Activated CD8-positive, alpha-beta memory T cell treated with anti-CD3 and anti-CD28 coated beads, Interleukin-2, amount 50 U/mL, for 48 hours (primary cell): ENCODE data around the gene CELA2B.
"Not testable (repeated sequence)": the region's sequence is repeated elsewhere in the genome, so short reads cannot be mapped to it uniquely, and the experiment has no call there.

Experiments
- DNase-seq: peaks from one replicate; pipeline ENCODE4 v3.0.0-alpha.2; 2020

The CELA2B gene

DNA sequence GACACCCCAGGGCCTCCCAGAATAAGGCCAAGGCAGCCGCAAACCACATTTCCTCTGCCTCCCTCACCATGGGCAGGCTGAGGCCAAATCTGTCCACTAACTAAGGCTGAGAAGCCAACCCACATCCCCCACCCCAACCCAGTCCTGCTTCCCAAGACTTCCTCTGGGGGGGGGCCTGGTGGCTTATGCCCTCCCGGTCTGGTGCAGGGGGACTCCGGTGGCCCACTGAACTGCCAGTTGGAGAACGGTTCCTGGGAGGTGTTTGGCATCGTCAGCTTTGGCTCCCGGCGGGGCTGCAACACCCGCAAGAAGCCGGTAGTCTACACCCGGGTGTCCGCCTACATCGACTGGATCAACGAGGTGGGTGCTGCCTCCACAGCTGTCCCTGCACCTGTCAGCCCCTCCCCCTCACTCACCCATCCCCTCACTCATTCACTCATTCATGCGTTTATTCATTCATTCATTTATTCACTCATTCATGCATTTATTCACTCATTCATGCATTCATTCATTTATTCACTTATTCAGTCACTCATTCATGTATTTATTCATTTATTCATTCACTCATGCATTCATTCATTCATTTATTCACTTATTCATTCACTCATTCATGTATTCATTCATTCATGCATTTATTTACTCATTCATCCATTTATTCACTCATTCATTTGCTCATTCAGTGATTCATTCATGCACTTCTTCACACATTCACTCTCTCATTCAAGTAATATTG lies 30.3 kb upstream of the CELA2B start:
- DNase-seq, result no peak

DNA sequence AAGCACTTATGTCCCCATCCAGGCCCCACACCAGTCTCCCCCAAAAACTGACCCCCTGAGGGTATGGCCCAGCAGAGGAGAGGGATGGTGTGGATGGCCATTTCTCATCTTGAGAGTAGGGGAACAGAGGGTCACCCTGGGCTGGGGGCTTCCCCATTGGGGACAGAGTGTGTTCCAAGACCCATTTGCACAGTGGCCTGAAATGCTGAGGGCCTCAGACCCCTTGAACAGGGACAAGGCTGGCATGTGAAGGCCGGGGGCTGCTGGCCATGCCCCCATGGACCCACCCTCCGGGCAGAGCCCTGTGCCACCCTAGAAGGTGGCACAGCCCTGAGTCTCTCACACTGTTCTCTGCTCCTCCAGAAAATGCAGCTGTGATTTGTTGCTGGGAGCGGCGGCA lies 29.7 kb upstream of the CELA2B start:
- no peak for DNase-seq

DNA sequence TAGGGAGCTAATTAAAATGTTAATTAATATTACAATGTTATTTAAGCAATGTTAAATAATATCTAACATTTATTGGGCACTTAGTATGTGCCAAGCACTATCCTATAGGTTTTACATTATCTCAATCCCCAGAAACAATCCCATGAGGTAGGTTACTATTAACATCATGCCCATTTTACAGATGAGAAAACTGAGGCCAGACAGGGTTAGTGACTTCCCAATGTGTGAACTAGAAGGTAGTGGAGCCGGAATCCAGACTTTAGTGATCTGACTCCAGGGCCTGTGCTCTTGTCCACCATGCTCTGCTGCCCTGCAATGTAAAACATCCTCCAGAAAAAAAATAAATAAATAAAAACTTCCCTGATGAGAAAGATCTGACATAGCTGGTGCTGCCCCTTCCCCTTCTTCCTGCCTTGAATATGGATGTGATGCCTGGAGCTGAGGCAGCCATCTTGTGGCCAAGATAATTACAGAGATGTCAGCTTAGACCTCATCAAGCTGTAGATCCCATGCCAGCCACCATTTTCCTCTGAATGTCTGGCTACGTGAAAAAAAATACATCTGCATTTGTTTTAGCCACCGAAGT lies 26.9 kb upstream of the CELA2B start:
- no peak for DNase-seq

DNA sequence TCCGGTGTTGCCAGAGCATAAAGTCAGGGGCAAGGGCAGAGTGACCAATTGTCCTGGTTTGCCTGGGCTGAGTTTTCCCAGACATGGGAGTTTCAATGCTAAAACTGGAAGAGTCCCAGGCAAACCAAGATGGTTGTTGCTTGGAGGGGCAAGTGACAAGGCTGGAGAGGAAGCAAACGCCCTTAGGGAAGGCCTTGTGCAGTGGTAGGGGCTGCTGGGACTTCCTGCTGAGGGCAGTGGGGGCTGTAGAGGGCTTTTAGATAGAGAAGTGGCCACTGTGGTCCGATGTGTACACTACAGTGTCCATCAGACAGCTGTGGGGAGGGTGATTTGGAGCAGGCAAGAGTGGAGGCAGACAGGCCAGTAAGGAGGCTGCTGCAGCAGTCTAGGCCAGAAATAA lies 26.3 kb upstream of the CELA2B start:
- no peak for DNase-seq

GRCh38 chr1:15451014-15451722 lies 24.7 kb upstream of the CELA2B start:
- no peak for DNase-seq

GRCh38 chr1:15452216-15452615 lies 23.7 kb upstream of the CELA2B start:
- DNase-seq, result no peak

GRCh38 chr1:15452866-15453571 lies 22.9 kb upstream of the CELA2B start:
- no peak for DNase-seq

DNA sequence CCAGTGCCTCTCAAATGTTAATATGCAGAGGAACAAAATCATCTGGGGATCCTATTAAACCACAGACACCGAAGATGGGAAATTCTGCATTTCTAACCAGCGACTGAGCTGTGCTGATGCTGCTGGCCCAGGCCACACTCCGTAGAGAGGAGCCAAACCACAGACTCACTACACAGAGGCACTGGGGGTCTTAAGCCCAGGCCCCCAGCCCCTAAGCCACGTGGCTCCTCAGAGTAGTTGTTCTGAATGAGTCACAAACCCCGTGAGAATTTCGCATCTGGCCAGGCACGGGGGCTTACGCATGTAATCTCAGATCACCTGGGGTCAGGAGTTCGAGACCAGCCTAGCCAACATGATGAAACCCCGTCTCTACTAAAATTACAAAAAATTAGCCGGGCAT lies 22.2 kb upstream of the CELA2B start:
- DNase-seq, result no peak

DNA sequence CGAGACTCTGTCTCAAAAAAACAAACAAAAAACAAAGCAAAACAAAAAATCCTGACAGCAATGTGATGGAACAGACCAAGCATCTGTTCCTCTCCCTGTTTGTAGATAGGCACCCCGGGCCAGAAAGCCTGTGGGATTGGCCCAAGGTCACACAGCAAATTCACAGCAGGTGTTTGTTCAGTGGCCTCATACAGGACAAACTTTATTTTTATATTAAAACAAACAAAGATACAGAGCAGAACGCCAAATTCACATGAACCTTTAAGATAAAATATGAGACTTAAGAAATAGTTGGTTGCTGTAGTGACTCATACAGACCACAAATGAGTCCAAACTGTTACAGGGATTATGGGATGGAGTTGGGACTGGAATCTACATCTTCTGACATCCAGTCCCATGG lies 21.6 kb upstream of the CELA2B start:
- DNase-seq, result no peak

- no peak for DNase-seq
Observed at GRCh38 chr1:15455522-15455921, 20.4 kb upstream of the CELA2B start.

DNA sequence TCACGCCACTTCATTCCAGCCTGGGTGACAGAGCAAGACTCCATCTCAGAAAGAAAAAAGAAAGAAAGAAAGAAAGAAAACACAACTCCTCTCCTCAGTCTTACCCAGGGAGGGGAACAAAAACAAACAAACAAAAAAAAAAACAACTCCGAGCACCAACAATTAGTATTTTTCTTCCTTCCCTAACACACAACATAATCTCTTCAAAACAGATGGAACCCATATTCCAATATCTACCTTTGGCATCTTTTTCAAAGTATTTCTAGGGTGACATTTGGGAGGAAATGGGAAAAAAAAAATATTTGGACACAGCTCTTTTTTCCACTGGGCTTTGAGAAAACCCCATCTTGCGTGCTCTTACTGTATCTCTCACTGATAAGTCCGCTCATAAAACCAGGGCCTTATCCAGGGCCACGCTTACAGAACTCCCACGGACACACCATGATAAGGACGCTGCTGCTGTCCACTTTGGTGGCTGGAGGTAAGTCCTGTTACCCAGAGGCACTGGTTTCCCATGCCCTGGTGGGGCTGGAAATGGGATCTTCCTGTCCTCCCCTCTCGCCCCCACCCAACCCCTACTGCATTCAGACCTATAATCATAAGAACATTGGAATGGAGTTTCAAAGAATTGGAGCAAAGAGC lies 19.5 kb upstream of the CELA2B start, which contains the start of gene CELA2A:
CELA2A (plus strand) TSS at position 420 of the 642 bp plus-strand sequence; CDS start at position 442, 22 bp downstream.
- no peak for DNase-seq

- no peak for DNase-seq
Observed at GRCh38 chr1:15457585-15457984, 18.3 kb upstream of the CELA2B start.

GRCh38 chr1:15458388-15458787 lies 17.5 kb upstream of the CELA2B start:
- not testable (repeated sequence) for DNase-seq

DNA sequence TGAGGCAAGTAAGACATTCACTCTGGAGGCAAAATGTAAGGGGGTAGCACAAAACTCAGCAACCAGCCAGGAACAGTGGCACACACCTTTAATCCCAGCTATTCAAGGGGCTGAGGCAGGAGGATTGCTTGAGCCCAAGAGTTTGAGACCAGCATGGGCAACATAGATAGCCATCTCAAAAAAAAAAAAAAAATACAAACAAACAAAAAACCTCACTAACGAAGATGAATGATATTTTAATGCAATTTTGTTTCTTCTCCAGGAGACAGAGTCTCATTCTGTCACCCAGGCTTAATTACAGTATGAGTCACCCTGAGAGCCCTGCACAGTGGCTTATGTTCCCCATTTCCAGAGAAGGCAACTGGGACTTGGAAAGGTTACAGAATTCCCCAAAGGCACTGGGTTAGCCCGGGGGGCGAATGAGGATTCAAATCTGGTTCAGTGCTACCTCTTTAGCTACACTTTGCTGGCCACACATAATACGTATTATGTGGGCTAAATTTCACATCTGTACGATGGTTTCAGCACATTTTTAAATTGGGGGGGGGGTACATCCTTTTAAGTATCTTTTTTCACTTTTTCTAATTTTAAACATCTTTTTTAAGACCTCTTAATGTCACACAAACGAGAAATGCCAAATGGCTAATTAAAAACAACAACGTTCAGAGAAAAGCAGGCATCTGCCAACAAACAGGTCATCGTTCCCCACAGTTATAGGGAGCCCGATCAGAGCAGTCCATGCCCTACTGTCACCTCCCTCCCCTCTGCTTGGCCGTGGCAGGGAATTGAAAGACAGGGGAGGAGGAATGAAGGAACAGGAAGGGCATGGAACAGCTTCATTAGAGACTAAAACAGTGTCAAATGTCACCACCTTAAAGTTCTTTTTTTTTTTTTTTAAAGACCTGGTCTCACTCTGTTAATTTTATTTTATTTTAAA lies 15.9 kb upstream of the CELA2B start:
- DNase-seq, result no peak

DNA sequence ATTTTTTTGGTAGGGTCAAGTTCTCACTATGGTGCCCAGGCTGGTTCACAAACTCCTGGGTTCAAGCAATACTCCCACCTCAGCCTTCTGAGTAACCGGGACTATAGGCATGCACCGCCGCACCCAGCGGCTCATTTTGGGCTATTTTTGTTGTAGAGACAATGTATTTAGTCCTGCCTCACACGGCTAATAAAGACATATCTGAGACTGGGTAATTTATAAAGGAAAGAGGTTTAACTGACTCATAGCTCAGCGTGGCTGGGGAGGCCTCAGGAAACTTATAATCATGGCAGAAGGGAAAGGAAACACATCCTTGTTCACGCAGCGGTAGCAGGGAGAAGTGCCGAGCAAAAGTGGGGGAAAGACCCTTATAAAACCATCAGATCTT lies 15.2 kb upstream of the CELA2B start:
- DNase-seq, result no peak

GRCh38 chr1:15463064-15463800 lies 12.7 kb upstream of the CELA2B start:
- not testable (repeated sequence) for DNase-seq

DNA sequence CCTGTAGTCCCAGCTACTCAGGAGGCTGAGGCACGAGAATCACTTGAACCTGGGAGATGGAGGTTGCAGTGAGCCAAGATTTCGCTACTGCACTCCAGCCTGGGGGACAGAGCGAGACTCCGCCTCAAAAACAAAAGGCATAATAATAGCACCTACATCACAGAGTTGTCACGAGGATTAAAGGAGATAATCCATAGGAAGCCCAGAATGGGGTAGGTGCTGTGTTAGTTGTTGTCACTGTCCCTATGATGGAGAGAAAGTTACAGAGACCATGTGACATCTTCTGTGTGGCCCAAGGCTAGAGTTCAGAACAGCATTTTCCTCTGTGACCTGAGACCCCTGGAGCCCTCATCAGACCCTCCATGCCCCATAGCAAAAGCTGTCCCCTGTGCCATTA lies 12.0 kb upstream of the CELA2B start:
- not testable (repeated sequence) for DNase-seq

DNA sequence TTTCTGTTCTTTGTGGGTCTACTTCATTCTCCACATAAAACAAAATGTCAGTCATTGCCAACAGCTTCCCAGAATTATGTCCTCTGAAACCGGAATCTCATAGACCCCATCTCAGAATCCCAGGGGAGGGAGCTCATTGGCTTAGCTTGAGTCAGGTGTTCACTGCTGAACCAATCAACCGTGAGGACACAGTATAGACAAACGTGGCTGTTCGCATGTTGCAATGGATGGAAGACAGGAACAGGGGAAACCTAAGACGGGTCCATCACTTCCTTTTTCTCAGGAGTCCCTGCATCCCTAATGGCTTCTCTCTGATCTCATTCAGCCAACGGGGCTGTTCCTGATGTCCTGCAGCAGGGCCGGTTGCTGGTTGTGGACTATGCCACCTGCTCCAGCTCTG lies 10.2 kb upstream of the CELA2B start:
- DNase-seq, result no peak

DNA sequence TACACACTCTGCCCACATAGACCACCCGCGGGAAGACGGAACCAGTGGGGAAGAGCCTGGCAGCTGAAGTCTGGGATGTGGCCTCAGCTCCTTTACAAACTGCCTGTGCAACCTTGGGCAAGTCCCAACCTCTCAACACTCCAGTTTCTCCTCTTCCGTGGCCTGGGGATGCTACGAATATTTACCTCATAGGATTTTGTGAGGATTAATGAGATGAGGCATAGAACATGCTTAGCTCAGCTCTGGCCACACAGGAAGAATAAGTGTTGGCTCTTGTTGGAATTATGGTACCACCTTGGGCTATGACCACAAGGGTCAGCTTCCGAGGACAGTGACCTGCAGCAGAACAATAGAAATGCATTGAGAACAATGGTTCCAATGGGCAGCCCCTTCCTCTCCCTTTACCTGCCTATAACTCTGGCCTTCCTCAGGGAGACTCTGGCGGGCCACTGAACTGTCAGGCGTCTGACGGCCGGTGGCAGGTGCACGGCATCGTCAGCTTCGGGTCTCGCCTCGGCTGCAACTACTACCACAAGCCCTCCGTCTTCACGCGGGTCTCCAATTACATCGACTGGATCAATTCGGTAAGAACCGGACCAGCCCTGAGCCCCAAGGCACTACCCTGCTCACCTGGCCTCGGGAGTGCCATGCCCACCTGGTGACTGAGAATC lies 8.8 kb upstream of the CELA2B start:
- DNase-seq, result not testable (repeated sequence)

DNA sequence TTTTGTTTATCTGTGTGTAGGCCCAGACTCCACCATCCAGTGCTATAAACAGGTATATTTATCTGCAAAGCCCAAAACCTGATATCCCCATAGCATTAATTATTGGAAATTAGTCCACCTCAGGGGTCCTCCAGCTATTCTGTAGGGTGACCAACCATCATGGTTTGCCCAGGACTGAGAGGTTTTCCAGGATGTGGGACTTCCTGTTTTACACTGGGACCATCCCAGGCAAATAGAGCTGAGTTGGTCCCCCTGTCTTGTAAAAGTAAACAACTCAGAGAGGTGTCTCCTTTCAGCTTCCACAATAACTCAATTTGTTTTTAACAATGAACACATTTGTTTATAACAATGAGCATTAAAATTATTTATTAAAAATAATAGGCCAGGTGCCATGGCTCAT lies 7.8 kb upstream of the CELA2B start:
- DNase-seq, result no peak

GRCh38 chr1:15469361-15469760 lies 6.5 kb upstream of the CELA2B start:
- no peak for DNase-seq
